Coronary artery (tissue), 2 donors: ENCODE data around the gene MYLK4.

Experiments
- DNase-seq: peaks from one replicate; pipeline ENCODE4 v3.0.0-alpha.2; 2017; ENCODE audit warnings: low spot score
- H3K27ac ChIP-seq, 2 donors: fragments of 200-600 bp; sonication (generic); one replicate each; pipeline ENCODE4 v1.5.1; 2016 to 2019
- H3K4me3 ChIP-seq: fragments of 200-600 bp; sonication (generic); 2 replicates; pipeline ENCODE4 v1.5.1; 2016; ENCODE audit warnings: mild to moderate bottlenecking, moderate library complexity
- CTCF ChIP-seq: fragments of 200-600 bp; sonication (generic); IDR thresholded peaks from one replicate; pipeline ENCODE4 v1.5.1; 2019; ENCODE audit warnings: antibody characterized with exemption

Gene MYLK4

GRCh38 chr6:2676048-2676447 is 74.7 kb downstream of the MYLK4 start:
- no peak for DNase-seq
- Histone ChIP-seq H3K27ac (no peak overlapping the region), H3K4me3 (no peak overlapping the region)
- TF ChIP-seq CTCF, result no peak

GRCh38 chr6:2674857-2675256 is 75.9 kb downstream of the MYLK4 start:
- Histone ChIP-seq H3K27ac (no peak overlapping the region), H3K4me3 (no peak overlapping the region)
- DNase-seq, result no peak
- TF ChIP-seq CTCF, result no peak

GRCh38 chr6:2669067-2669700 is 81.5 kb downstream of the MYLK4 start:
- no peak for TF ChIP-seq CTCF
- DNase-seq, result no peak
- Histone ChIP-seq H3K4me3 (no peak overlapping the region), H3K27ac (no peak overlapping the region)

- DNase-seq, result no peak
- TF ChIP-seq CTCF, result no peak
- H3K27ac ChIP-seq, result no peak overlapping the region
- H3K4me3 ChIP-seq, result no peak overlapping the region
Observed at GRCh38 chr6:2667617-2668016, 83.1 kb downstream of the MYLK4 start.

- Histone ChIP-seq H3K27ac (no peak overlapping the region), H3K4me3 (no peak overlapping the region)
- no peak for DNase-seq
- no peak for TF ChIP-seq CTCF
Observed at GRCh38 chr6:2666906-2667575, 83.7 kb downstream of the MYLK4 start.

GRCh38 chr6:2665146-2666070 is 85.3 kb downstream of the MYLK4 start:
- H3K27ac ChIP-seq, result no peak overlapping the region
- H3K4me3 ChIP-seq, result no peak overlapping the region
- DNase-seq, result no peak
- no peak for TF ChIP-seq CTCF
